Stimulated activated memory B cell treated with anti-CD40 and anti-IgM and Interleukin-4, amounts not matched to agents 10 μg/mL and 1 μg/mL and 100 μg/mL, for 72 hours (primary cell): ENCODE measurements around the gene BMAL2.

Experiments
- ATAC-seq: fragments of 150-1000 bp; cut with Tn5 transposase; 2 replicates; pipeline ENCODE4 v1.10.0; 2021
- H3K27ac Mint-ChIP-seq: one replicate; pipeline ENCODE4 v1.8.0; 2022; ENCODE audit warnings: mild to moderate bottlenecking, mixed read lengths
- H3K27me3 Mint-ChIP-seq: one replicate; pipeline ENCODE4 v1.8.0; 2022; ENCODE audit warnings: mixed read lengths
- H3K36me3 Mint-ChIP-seq: one replicate; pipeline ENCODE4 v1.8.0; 2022; ENCODE audit warnings: mixed read lengths
- H3K4me1 Mint-ChIP-seq: one replicate; pipeline ENCODE4 v1.8.0; 2022; ENCODE audit warnings: mixed read lengths
- H3K4me3 Mint-ChIP-seq: one replicate; pipeline ENCODE4 v1.8.0; 2022; ENCODE audit warnings: mild to moderate bottlenecking, moderate library complexity, mixed read lengths
- H3K9me3 Mint-ChIP-seq: one replicate; pipeline ENCODE4 v1.8.0; 2022; ENCODE audit warnings: mixed read lengths

BMAL2 gene

DNA sequence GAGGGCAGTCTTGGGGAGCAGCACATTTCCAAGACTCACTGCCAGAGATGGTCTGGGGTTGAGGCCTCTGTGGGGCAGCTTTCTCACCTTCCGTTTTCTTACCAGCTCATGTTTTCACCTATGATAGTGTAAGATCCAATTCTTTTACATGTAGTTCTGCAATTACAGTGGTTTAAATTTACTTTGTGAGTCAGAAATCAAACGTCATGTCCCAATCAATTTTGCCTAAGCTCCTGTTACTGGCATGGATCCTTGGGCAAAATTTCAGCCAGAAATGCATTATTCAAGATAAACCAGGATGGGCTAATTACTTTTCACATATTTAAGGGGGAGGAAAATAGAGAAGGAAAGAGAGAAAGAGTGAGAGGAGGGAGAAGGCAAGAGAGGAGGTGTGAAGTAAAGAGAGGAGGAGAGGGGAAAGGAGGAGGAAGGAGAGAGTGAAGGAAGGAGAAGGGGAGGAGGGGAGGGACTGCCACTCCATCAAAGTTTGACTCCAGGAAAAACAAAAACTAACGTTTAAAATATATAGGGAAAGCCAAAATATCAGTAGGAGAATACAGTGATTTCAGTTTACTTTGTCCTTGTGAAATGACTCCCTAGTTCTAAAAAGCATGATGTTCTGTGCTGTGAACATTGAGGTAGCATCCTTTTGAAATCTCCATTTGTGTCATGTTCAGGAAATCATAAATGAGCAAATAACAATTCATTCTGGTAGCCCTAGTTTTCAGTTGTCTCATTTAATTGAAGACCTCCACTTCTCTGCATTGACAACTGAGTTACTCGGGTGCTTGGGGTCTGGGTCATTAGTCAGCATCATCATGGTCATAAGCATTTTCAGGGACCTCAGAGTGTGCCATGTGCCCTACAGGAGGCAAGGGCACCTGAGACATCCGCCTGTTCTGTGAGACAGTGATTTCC, 3.0 kb downstream of the BMAL2 start:
- peaks cover 6% of the 10 kb centered on the region for H3K36me3 Mint-ChIP-seq
- H3K4me3 Mint-ChIP-seq = no peak overlapping the region
- no peak overlapping the region for H3K27ac Mint-ChIP-seq
- peaks cover 12% of the 10 kb centered on the region for H3K27me3 Mint-ChIP-seq
- H3K9me3 Mint-ChIP-seq = no peaks in the 10 kb centered on the region
- ATAC-seq = no peak
- H3K4me1 Mint-ChIP-seq = peaks cover 50% of the 10 kb centered on the region

DNA sequence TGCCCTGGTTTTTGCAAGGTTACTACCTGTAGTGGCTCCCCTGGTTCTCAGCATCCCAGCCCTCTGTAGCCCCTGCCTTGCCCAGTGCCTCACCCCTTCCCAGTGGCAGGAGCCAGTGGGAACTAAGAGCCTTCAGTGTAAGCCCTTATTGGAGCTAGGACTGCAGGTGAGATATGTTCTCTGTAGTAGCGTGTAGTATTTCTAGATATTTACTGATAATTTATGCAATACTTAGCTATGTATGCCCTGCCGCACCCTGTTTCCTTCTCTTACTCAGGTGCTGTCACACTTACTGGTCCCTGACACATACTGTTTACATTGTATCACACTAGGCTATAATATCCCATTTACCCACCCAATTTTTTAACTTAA, 3.6 kb downstream of the BMAL2 start:
- ATAC-seq = no peak
- Mint-ChIP-seq H3K36me3 (peaks cover 6% of the 10 kb centered on the region), H3K4me1 (peaks cover 44% of the 10 kb centered on the region), H3K27ac (no peak overlapping the region), H3K27me3 (peaks cover 8% of the 10 kb centered on the region), H3K9me3 (no peaks in the 10 kb centered on the region), H3K4me3 (no peak overlapping the region)

DNA sequence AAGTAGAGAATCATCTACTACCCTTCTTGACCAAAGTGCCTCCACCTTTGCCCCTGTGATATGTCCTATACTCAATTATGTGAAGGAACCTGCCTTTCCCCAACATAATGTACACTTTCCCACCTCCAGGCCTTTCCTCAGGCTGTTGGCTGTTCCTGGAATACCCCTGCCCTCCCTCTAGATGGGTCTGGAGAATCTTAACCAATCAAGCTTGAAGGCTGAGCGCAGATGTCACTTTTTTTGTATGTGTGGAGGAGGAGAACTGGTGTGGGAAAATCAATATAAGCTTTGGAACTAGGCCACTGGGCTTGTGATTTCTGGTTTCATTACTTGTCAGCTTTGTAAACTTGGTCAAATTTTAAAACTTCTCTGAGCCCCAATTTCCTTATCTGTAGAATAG, 4.7 kb downstream of the BMAL2 start:
- ATAC-seq = no peak
- H3K4me3 Mint-ChIP-seq = no peak overlapping the region
- H3K27ac Mint-ChIP-seq = no peak overlapping the region
- peaks cover 33% of the 10 kb centered on the region for H3K4me1 Mint-ChIP-seq
- peaks cover 8% of the 10 kb centered on the region for H3K27me3 Mint-ChIP-seq
- H3K36me3 Mint-ChIP-seq = peaks cover 6% of the 10 kb centered on the region
- H3K9me3 Mint-ChIP-seq = no peaks in the 10 kb centered on the region

DNA sequence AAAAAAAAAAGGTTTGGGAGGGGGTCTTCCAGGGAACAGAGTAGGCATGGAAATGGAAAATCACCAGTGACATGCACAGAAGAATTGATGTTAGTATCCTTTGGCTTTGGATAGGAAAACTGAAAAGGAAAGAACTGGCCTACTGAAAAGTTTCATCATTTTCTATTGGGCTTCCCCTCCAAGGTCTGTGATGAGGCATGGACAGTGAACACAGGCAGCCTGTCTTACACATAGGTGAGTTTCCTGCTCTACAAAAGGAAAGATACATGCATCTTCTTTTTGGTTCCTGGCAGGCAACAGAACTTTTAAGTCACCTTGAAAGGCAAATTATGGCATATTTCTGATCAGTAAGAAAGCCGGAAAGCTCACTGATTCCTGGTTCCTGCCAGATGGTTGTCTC, 5.8 kb downstream of the BMAL2 start:
- Mint-ChIP-seq H3K4me1 (peaks cover 27% of the 10 kb centered on the region), H3K36me3 (peaks cover 6% of the 10 kb centered on the region), H3K27ac (no peak overlapping the region), H3K27me3 (peaks cover 8% of the 10 kb centered on the region), H3K4me3 (no peak overlapping the region), H3K9me3 (no peaks in the 10 kb centered on the region)
- ATAC-seq = no peak

- Mint-ChIP-seq H3K27me3 (no peaks in the 10 kb centered on the region), H3K4me1 (peaks cover 11% of the 10 kb centered on the region), H3K27ac (no peak overlapping the region), H3K36me3 (no peaks in the 10 kb centered on the region), H3K4me3 (no peak overlapping the region), H3K9me3 (no peaks in the 10 kb centered on the region)
- ATAC-seq = no peak
Measured at GRCh38 chr12:27340971-27341370, 8.3 kb downstream of the BMAL2 start.

GRCh38 chr12:27342536-27342935, 9.9 kb downstream of the BMAL2 start:
- Mint-ChIP-seq H3K36me3 (no peaks in the 10 kb centered on the region), H3K4me3 (no peak overlapping the region), H3K27me3 (no peaks in the 10 kb centered on the region), H3K4me1 (peaks cover 9% of the 10 kb centered on the region), H3K27ac (no peak overlapping the region), H3K9me3 (no peaks in the 10 kb centered on the region)
- ATAC-seq = no peak

- Mint-ChIP-seq H3K27me3 (no peaks in the 10 kb centered on the region), H3K4me1 (peaks cover 9% of the 10 kb centered on the region), H3K9me3 (no peaks in the 10 kb centered on the region), H3K36me3 (no peaks in the 10 kb centered on the region), H3K27ac (no peak overlapping the region), H3K4me3 (no peak overlapping the region)
- ATAC-seq = no peak
Measured at GRCh38 chr12:27343255-27344000, 10.8 kb downstream of the BMAL2 start.

- Mint-ChIP-seq H3K4me1 (peaks cover 9% of the 10 kb centered on the region), H3K4me3 (no peak overlapping the region), H3K36me3 (no peaks in the 10 kb centered on the region), H3K9me3 (no peaks in the 10 kb centered on the region), H3K27ac (no peak overlapping the region), H3K27me3 (no peaks in the 10 kb centered on the region)
- ATAC-seq = no peak
Measured at GRCh38 chr12:27344246-27344645, 11.6 kb downstream of the BMAL2 start.

DNA sequence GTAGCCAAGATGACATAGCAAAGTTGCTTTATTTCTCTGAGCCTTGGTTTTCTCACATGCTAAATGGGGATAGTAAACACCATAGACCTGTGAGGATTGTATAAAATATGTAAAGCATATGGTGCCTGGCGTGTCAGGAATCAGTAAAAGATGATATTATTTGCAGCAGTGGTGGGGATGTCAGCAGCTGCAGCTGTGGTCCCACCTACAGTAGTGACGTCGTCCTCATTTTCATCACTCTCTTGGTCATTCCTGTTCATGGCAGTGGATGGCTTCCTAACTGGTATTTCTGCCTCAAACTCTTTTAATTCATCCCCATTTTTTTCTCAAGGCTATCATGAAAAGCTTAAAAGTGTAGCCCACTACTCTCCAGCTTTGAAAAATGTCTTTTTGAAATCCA, 12.1 kb downstream of the BMAL2 start:
- H3K27me3 Mint-ChIP-seq = no peaks in the 10 kb centered on the region
- H3K27ac Mint-ChIP-seq = no peak overlapping the region
- no peaks in the 10 kb centered on the region for H3K36me3 Mint-ChIP-seq
- ATAC-seq = no peak
- H3K4me1 Mint-ChIP-seq = peaks cover 7% of the 10 kb centered on the region
- no peaks in the 10 kb centered on the region for H3K9me3 Mint-ChIP-seq
- no peak overlapping the region for H3K4me3 Mint-ChIP-seq

GRCh38 chr12:27345376-27345775, 12.7 kb downstream of the BMAL2 start:
- H3K9me3 Mint-ChIP-seq = no peaks in the 10 kb centered on the region
- no peak overlapping the region for H3K27ac Mint-ChIP-seq
- H3K36me3 Mint-ChIP-seq = no peaks in the 10 kb centered on the region
- H3K27me3 Mint-ChIP-seq = no peaks in the 10 kb centered on the region
- peaks cover under 1% of the 10 kb centered on the region for H3K4me1 Mint-ChIP-seq
- ATAC-seq = no peak
- H3K4me3 Mint-ChIP-seq = no peak overlapping the region

GRCh38 chr12:27347779-27348178, 15.1 kb downstream of the BMAL2 start:
- Mint-ChIP-seq H3K4me3 (no peak overlapping the region), H3K9me3 (no peaks in the 10 kb centered on the region)

DNA sequence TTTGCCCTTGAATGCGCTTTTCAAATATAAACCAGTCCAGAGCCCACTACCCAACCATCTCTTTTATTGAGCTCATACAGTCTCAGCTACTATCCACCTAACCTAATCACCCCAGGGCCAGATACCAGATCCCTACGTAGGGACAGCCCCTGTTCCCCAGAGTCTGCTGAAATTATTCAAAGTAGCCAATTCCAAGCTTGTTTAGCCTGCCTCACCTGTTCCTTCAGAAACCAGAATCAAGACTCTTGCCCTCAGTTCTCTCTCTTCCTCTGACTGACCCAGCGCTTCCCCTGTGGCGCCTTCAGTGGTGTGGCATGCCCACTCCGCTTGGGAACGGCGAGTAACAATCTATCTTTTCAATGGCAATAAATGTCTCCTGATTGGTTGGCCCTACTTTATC, 18.8 kb downstream of the BMAL2 start:
- Mint-ChIP-seq H3K27me3 (no peaks in the 10 kb centered on the region), H3K36me3 (no peaks in the 10 kb centered on the region), H3K9me3 (no peaks in the 10 kb centered on the region), H3K4me1 (no peaks in the 10 kb centered on the region), H3K27ac (no peak overlapping the region), H3K4me3 (no peak overlapping the region)
- ATAC-seq = no peak

More at GRCh38 chr12:27347779-27348178, 15.1 kb downstream of the BMAL2 start:
- Mint-ChIP-seq H3K4me1 (no peaks in the 10 kb centered on the region), H3K36me3 (no peaks in the 10 kb centered on the region), H3K27me3 (no peaks in the 10 kb centered on the region), H3K27ac (no peak overlapping the region)
- no peak for ATAC-seq

- ATAC-seq = no peak
- H3K4me3 Mint-ChIP-seq = no peak overlapping the region
- H3K4me1 Mint-ChIP-seq = no peaks in the 10 kb centered on the region
- no peak overlapping the region for H3K27ac Mint-ChIP-seq
- no peaks in the 10 kb centered on the region for H3K9me3 Mint-ChIP-seq
- no peaks in the 10 kb centered on the region for H3K36me3 Mint-ChIP-seq
- no peaks in the 10 kb centered on the region for H3K27me3 Mint-ChIP-seq
Measured at GRCh38 chr12:27355486-27355885, 22.9 kb downstream of the BMAL2 start.

GRCh38 chr12:27355979-27356378, 23.3 kb downstream of the BMAL2 start:
- Mint-ChIP-seq H3K36me3 (no peaks in the 10 kb centered on the region), H3K27me3 (no peaks in the 10 kb centered on the region), H3K9me3 (no peaks in the 10 kb centered on the region), H3K4me3 (no peak overlapping the region), H3K4me1 (no peaks in the 10 kb centered on the region), H3K27ac (no peak overlapping the region)
- no peak for ATAC-seq

DNA sequence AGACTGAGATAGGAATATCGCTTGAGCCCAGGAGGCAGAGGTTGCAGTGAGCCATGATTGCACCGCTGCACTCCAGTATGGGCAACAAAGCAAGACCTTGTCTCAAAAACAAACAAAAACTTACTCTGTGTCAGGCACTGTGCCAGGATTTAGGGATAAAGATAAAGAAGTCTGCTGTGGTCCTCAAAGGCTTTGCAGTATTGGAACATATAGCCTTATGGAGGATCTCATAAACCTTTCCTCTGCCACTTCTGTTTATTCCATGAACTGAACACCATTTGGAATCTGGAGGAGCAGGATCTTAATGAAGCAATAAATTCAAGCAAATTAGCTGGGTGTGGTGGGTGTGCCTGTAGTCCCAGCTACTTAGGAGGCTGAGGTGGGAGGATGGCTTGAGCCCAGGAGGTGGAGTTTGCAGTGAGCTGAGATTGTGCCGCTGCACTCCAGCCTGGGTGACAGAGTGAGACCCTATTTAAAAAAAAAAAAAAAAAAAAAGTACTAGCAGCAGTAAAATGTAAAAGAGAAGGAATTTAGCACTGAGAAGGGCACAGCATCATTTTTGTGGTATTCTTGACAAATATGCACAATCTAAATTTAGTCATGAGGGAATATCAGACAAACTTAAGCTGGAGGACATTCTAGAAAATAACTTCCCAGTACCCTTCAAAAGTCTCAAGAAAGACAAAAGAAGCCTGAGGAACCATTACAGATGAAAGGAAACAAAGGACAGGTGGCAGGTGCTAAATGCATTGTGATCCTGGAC, 27.1 kb downstream of the BMAL2 start:
- no peaks in the 10 kb centered on the region for H3K27me3 Mint-ChIP-seq

More for the DNA sequence above, 27.1 kb downstream of the BMAL2 start:
- ATAC-seq = no peak
- no peak overlapping the region for H3K27ac Mint-ChIP-seq
- no peaks in the 10 kb centered on the region for H3K4me1 Mint-ChIP-seq
- H3K36me3 Mint-ChIP-seq = no peaks in the 10 kb centered on the region
- H3K4me3 Mint-ChIP-seq = no peak overlapping the region
- peaks cover 3% of the 10 kb centered on the region for H3K9me3 Mint-ChIP-seq
